ENCODE data around the gene ADAP2.
"Not testable (repeated sequence)": the region's sequence is repeated elsewhere in the genome, so short reads cannot be mapped to it uniquely, and the experiment has no call there.

The ADAP2 gene

GRCh38 chr17:30975042-30975820 is 53.5 kb downstream of the ADAP2 start:
- DNase-seq, result no peak

- not testable (repeated sequence) for DNase-seq
Observed at GRCh38 chr17:30979919-30980318, 58.2 kb downstream of the ADAP2 start.

GRCh38 chr17:30981531-30982519 is 60.1 kb downstream of the ADAP2 start:
- DNase-seq, result no peak

GRCh38 chr17:30982855-30983254 is 61.1 kb downstream of the ADAP2 start:
- DNase-seq, result no peak

GRCh38 chr17:30990458-30990857 is 68.7 kb downstream of the ADAP2 start:
- no peak for DNase-seq

GRCh38 chr17:30992551-30992950 is 70.8 kb downstream of the ADAP2 start:
- DNase-seq, result no peak

GRCh38 chr17:30995347-30995746 is 73.6 kb downstream of the ADAP2 start:
- no peak for DNase-seq

GRCh38 chr17:30996486-30996885 is 74.7 kb downstream of the ADAP2 start:
- DNase-seq, result no peak

GRCh38 chr17:30997270-30997669 is 75.5 kb downstream of the ADAP2 start:
- DNase-seq, result no peak

GRCh38 chr17:30997842-30998241 is 76.1 kb downstream of the ADAP2 start:
- DNase-seq, result no peak

GRCh38 chr17:31002047-31002446 is 80.3 kb downstream of the ADAP2 start:
- no peak for DNase-seq

GRCh38 chr17:31003225-31003866 is 81.6 kb downstream of the ADAP2 start:
- DNase-seq, result no peak

- DNase-seq, result no peak
Observed at GRCh38 chr17:31004160-31004559, 82.4 kb downstream of the ADAP2 start.

- no peak for DNase-seq
Observed at GRCh38 chr17:31007695-31008373, 86.1 kb downstream of the ADAP2 start.

- DNase-seq, result peak; percentile 8 to 28 (median 24)
Observed at GRCh38 chr17:31008374-31009041, 86.8 kb downstream of the ADAP2 start.
